K562 (cell line): ENCODE data around the gene ZFYVE28. TPM values are rescaled to one million over a fixed set of nuclear protein-coding genes. Genes with fewer than 3 reads are reported as not detected.
A peak's percentile ranks its signal among the peaks of the same experiment; 100 is the strongest.

Experiments used
- ARHGAP35 ChIP-seq: fragments of 450-650 bp; IDR thresholded peaks from 2 replicates; pipeline ENCODE4 v1.6.1; 2018; ENCODE audit not compliant: partially characterized antibody
- ATF6 ChIP-seq: sonication (generic); formaldehyde crosslinking; IDR thresholded peaks from 2 replicates; pipeline ENCODE4 v1.4.0; 2020; ENCODE audit warnings: mild to moderate bottlenecking, missing genetic modification reagents
- CC2D1A ChIP-seq: fragments of 450-650 bp; IDR thresholded peaks from 2 replicates; pipeline ENCODE4 v1.6.1; 2017; ENCODE audit warnings: mild to moderate bottlenecking
- GTF2F1 ChIP-seq: IDR thresholded peaks from 2 replicates; pipeline ENCODE4 v1.6.1; 2011; ENCODE audit warnings: low read depth, low read length, improper control_type of control experiment
- HMG20A ChIP-seq: fragments of 450-650 bp; formaldehyde crosslinking; conservative IDR thresholded peaks from 2 replicates; pipeline ENCODE4 v1.4.0; 2020; ENCODE audit warnings: mild to moderate bottlenecking, mixed read lengths
- HMGN3 ChIP-seq: IDR thresholded peaks from 2 replicates; pipeline ENCODE4 v1.6.1; 2011; ENCODE audit warnings: borderline replicate concordance, low read depth, mild to moderate bottlenecking, mixed read lengths, low read length; ENCODE audit not compliant: insufficient read length; ENCODE audit errors: extremely low read depth
- HNRNPH1 ChIP-seq: fragments of 200-400 bp; formaldehyde crosslinking; optimal IDR thresholded peaks from 2 replicates; pipeline ENCODE3; 2017; ENCODE audit warnings: low read depth, mild to moderate bottlenecking, low read length, moderate library complexity
- MED1 ChIP-seq: sonication (generic); formaldehyde crosslinking; IDR thresholded peaks from 2 replicates; pipeline ENCODE4 v1.8.1; 2023; ENCODE audit warnings: missing genetic modification reagents, borderline replicate concordance
- MIER1 ChIP-seq: fragments of 450-650 bp; IDR thresholded peaks from 2 replicates; pipeline ENCODE4 v1.6.1; 2016; ENCODE audit warnings: antibody characterized with exemption, mild to moderate bottlenecking, low read depth
- NR4A1 ChIP-seq, 2 experiments: fragments of 250-450 bp in 1 of 2; fragments of 450-650 bp in 1 of 2; sonication (Bioruptor Pico) in 1 of 2; IDR thresholded peaks; 2 replicates each; pipeline versions ENCODE4 v1.4.0 to v1.6.1; 2016 to 2020; ENCODE audit warnings: mild to moderate bottlenecking in 2 of 2, missing compliant biosample characterization in 1 of 2, missing genetic modification characterization in 1 of 2, moderate library complexity in 1 of 2
- NRF1 ChIP-seq, 2 experiments: fragments of 450-650 bp; IDR thresholded peaks in 1 of 2; conservative IDR thresholded peaks in 1 of 2; 2 replicates each; pipeline ENCODE4 v1.6.1; 2014; ENCODE audit warnings: mild to moderate bottlenecking in 2 of 2
- PKNOX1 ChIP-seq: fragments of 450-650 bp; IDR thresholded peaks from 2 replicates; pipeline ENCODE4 v1.6.1; 2016
- TOE1 ChIP-seq, 2 experiments: fragments of 450-650 bp in 1 of 2; sonication (generic) in 1 of 2; formaldehyde crosslinking in 1 of 2; IDR thresholded peaks; 2 replicates each; pipeline versions ENCODE4 v1.7.1 to v1.8.0; 2016 to 2022; ENCODE audit warnings: borderline replicate concordance in 2 of 2, mild to moderate bottlenecking in 2 of 2, antibody characterized with exemption in 1 of 2, inconsistent platforms in 1 of 2, low read depth in 1 of 2, missing genetic modification reagents in 1 of 2, moderate library complexity in 1 of 2
- XRCC3 ChIP-seq: fragments of 450-650 bp; IDR thresholded peaks from 2 replicates; pipeline ENCODE4 v1.6.1; 2017; ENCODE audit warnings: mild to moderate bottlenecking, moderate library complexity
- ZNF121 ChIP-seq: sonication (generic); formaldehyde crosslinking; conservative IDR thresholded peaks from 2 replicates; pipeline ENCODE4 v1.8.0; 2022; ENCODE audit warnings: missing genetic modification reagents
- ZNF407 ChIP-seq: fragments of 450-650 bp; IDR thresholded peaks from 2 replicates; pipeline ENCODE4 v1.6.1; 2016; ENCODE audit warnings: low read depth
- ZNF766 ChIP-seq: fragments of 200-800 bp; sonication (Bioruptor generic); conservative IDR thresholded peaks from 2 replicates; pipeline ENCODE4 v1.6.1; 2016; ENCODE audit warnings: missing genetic modification characterization, missing compliant biosample characterization
- polyA plus RNA-seq, 8 experiments: library from polyadenylated mRNA; depleted of rRNA in 4 of 8; stranded (reverse) in 5 of 8; unstranded in 3 of 8; fragments of >200 nt; fragmentation: Nextera tagmentation in 2 of 8; fragmentation: Illumina TruSeq in 1 of 8; extraction: Ambion mirVana in 2 of 8; extraction: Trizol in 1 of 8; gene quantifications; 2 replicates each; pipeline versions ENCODE4 v1.2.1 to v1.2.3, GENCODE V29; 2011 to 2014; ENCODE audit warnings: inconsistent platforms in 1 of 8, missing spikeins in 1 of 8
- total RNA-seq, 7 experiments: library from RNA; depleted of rRNA in 6 of 7; stranded (reverse); fragments of >200 nt in 6 of 7; fragmentation: Illumina TruSeq in 2 of 7; extraction: Trizol in 2 of 7; gene quantifications; 2 replicates each; pipeline versions ENCODE4 v1.2.1 to v1.2.3, GENCODE V29; 2011 to 2021; ENCODE audit warnings: low replicate concordance in 1 of 7

ZFYVE28 gene
- total and polyA plus RNA-seq, 9 of the 15 experiments (the other 6 are each of a cell fraction or from before 2014, with no cell fraction given), result 1.3 to 24.8 (median 8.9) TPM

- TF ChIP-seq ZNF407 (no peak), XRCC3 (no peak), ATF6 (CRISPR knock-in tag) (0 out of 2 replicates have a peak, but pooled peaks have one; percentile 17), TOE1 (IDR thresholded peaks at IDR 0.05; ENCODE audit: borderline replicate concordance) (no peak), TOE1 (CRISPR knock-in tag; IDR thresholded peaks at IDR 0.05; ENCODE audit: borderline replicate concordance, low read depth) (no peak), GTF2F1 (no peak), PKNOX1 (0 out of 2 replicates have a peak, but pooled peaks have one; percentile 2), NRF1 (conservative IDR thresholded peaks at IDR 0.05 in 1 of 2, IDR thresholded peaks at IDR 0.05 in 1 of 2) (peak; percentile 66 to 71), ZNF766 (CRISPR knock-in tag) (no peak), MIER1 (no peak), HMGN3 (no peak), MED1 (no peak), HNRNPH1 (no peak), CC2D1A (no peak), ARHGAP35 (no peak), HMG20A (CRISPR knock-in tag) (no peak), ZNF121 (no peak), NR4A1 (CRISPR knock-in tag; IDR thresholded peaks at IDR 0.05) (no peak), NR4A1 (tag; IDR thresholded peaks at IDR 0.05) (no peak)
Measured at GRCh38 chr4:2364654-2365053, 53.8 kb downstream of the ZFYVE28 start (continued).
